ENCODE data around the gene CADPS.

Gene CADPS

DNA sequence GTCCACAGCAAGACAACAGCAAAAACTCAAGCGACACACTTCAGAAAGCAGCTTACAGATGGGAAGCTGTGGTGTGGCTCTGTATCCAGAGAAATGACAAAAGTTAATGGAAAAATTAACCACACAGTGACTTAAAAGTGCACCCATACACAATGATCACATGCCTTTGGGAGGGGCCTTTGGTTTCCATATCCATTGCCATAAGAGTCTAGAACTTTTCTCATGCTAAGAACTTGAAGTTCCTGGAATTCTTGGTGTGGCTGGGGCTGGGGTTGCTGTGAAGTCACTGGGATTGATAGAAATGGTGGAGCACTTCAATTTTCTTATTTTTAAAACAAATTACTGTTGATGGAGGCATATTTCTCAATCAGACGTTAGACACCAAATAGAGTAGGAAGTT, 393.3 kb downstream of the CADPS start:
- no peak for DNase-seq

GRCh38 chr3:62480056-62480455, 395.2 kb downstream of the CADPS start:
- no peak for DNase-seq

- DNase-seq, result no peak
Observed at GRCh38 chr3:62479326-62479725, 395.9 kb downstream of the CADPS start.

DNA sequence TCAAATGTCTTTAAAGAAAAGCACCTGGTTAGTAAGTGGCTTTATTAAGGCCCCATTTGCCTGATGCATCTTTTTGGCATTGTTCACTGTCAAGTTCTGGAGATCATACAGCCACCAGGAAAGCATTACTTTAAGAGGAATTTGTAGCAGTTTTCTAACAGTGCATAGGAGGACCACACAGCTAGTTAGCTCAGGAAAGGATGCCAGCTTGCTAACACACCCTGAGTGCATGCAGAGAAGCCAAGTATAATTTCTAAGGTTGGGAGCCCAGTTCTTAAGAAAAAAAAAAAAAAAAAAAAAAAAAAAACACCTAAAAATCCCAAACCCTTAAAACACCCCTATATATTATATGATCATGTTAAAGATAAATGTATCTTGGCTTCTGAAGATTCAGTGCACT, 399.9 kb downstream of the CADPS start:
- DNase-seq, result no peak

- DNase-seq, result no peak
Observed at GRCh38 chr3:62467966-62468722, 407.1 kb downstream of the CADPS start.

GRCh38 chr3:62462788-62463187, 412.4 kb downstream of the CADPS start:
- no peak for DNase-seq

DNA sequence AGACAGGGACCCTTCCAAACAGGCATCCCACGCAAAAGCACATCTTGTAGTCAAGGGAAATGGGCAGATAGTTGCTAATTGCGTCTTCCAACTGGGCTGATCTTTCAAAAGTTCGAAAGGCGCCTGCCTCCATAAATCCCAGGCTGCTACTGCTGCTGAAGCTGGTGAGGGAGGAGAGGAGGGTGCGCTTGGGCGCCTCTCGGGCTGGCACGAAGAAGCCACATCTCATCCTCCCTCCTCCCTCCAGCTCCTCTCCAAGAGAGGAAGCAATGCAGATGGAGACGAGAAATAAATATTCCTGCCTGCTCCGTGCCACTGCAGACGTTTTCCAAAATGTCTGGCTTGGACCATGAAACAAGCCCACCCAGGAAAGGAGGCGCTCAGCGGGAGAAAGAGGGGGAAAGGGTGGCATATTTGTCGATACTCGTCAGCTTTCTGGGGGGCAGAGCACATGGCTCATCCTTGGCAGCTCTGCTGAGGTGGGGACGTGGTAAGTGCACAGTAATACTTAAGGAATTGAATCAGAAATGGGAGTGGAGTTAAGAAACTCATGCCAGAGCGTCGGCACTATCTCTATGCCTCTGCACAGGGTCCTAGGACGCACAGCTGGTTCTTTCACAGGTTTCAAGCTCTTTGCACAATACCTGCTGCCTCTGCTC, 413.0 kb downstream of the CADPS start:
- no peak for DNase-seq

DNA sequence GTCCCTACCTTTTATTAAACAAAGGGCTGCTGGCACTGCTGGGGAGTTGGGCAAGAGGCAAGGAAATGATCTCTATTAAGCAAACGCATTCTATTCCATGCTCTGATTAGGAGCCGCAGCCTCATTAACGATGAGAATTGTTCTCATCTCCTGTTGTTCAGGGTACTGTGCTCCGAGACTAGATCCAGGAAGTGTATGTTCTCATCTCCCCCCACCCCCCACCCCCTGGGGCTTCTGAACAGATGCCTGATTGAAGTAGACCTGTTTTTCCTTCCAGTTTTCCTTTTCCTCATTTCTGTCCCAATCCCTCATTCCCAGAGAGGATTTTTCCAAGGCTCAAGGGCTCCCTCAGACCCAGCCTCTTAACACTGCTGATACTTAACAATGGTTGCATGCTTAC, 420.3 kb downstream of the CADPS start:
- DNase-seq, result no peak

DNA sequence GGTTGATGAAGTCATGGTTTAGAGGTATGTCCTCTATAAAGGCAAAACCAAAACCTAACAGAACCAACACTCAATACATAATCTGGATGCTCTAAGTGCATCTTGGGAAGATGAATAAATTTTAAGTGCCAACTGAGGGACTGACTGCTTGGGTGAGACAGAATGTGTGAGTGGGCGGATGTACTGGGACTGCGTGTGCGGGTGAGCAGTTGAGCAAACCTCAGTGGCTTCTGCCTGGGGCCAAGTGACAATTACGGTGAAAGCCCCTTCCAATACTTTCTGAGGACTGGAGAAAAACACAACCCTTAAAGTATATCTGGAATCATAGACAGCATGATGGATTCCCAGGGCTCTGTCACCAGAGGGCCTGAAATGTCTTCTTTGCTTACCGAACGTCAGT, 421.8 kb downstream of the CADPS start:
- DNase-seq, result no peak

DNA sequence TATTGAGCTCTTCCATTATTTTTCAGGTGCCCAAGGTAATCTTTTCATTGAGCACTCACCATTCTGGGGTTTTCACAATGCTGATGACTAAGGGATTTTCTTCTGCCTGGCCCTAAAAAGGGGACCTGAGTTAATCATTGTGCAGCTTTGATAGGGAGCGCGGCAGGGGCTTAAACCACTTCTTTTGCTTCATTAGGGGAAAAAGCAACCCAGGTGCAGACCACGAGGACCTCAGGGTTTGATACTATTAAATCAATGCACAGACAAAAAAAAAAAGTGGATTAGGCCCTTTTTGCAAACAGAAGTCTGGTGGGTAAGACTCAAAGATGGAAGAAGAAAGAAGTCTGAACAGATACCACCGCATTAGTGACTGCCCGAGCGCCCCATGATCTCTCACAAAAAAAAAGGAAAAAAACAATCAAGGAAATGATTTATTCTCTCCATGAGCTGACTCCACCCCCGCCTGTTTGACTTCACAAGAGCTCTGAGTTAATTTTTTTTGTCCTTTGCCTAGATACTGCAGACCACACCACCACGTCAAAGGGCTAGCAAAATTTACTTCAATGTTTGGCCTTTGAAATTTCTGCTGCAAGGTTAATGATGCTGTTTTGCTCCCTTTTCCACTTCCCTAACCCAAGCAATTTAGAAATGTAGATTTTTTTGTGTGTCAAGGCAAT, 423.9 kb downstream of the CADPS start:
- no peak for DNase-seq

DNA sequence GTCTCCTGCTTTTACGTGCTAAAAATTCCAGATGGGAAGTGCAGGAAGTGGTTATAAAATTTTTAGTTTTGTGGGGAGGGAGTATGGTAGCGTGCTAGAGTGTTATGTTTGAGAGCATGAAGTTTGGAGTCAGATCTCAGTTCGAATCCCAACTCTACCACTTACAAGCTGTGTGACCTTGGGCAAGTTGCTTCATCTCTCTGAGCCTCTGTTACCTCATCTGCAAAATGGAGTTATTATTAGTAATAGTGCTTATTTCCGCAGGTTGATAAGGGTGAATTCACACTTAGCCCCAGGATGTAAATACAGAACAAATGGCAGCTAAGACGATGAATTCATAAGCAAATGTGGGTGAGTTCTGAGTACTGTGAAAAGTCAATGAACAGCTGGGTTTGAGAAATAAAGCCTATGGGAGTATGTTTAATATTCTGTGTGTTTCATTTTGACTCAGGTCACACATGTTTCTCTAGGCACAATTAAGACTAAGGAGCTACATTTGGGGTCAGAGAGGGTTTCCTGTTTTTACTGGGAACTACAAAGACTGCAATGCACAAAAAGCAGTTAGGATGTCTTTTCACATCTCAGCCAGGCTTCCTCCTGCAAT, 428.8 kb downstream of the CADPS start:
- no peak for DNase-seq

GRCh38 chr3:62445275-62445674, 429.9 kb downstream of the CADPS start:
- no peak for DNase-seq

- DNase-seq, result no peak
Observed at GRCh38 chr3:62439978-62440377, 435.2 kb downstream of the CADPS start.

- no peak for DNase-seq
Observed at GRCh38 chr3:62439176-62439813, 435.9 kb downstream of the CADPS start.

GRCh38 chr3:62436785-62437184, 438.4 kb downstream of the CADPS start:
- DNase-seq, result no peak

DNA sequence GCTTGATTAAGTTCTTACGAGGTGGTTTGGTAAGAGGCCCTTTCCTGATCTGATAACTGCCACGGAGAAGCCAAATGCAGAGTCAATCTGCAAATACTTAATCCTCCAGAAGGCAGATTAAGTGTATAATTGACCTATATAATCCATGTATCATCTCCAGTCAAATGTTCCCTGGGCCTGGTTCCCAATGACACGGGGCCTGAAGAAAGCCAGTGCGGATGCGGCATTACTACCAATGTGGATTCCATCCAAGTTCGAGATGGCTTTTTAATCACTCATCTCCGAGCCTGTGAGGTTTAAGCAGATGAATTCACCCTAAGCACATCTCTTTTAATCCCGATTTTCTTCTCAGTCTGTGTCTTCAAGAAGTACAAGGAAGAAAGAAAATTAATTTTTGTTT, 441.8 kb downstream of the CADPS start:
- DNase-seq, result no peak

DNA sequence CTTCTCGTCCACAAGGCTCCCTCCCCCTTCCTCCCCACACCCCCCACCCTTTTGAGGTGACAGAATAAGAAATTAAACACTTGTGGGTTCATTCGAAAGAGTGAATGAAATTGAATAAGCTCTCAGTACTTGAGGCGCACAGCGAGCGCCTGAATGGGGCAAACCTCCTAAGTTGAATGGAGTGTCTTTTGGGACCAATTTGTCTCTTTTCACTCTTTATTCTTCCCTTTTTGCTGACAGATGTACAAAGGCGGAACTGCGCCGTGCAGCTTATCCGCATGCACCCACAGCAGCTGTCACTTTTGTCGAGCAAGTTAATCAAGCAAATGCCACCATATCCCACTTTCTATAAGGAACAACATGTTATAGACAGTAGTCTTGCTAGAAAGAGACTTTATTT, 454.0 kb downstream of the CADPS start:
- DNase-seq, result no peak

DNA sequence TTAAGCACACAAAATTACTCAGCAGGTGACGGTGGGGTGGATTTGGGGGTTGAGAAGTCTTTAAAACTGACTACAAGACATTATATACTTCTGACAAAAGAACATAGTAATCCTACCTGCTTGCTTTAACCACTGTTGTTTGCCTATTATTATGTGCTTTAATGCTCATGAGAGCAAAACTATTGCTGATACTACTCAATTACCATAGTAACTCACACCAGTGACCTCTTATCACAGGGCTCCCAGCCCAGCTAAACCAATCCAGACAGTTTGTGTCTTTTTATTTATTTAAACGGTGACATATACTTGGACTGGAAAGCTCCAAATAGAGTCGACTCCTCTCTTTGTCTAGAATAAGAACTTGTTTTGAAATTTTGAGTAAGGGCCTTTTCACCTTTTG, 459.1 kb downstream of the CADPS start:
- no peak for DNase-seq

DNA sequence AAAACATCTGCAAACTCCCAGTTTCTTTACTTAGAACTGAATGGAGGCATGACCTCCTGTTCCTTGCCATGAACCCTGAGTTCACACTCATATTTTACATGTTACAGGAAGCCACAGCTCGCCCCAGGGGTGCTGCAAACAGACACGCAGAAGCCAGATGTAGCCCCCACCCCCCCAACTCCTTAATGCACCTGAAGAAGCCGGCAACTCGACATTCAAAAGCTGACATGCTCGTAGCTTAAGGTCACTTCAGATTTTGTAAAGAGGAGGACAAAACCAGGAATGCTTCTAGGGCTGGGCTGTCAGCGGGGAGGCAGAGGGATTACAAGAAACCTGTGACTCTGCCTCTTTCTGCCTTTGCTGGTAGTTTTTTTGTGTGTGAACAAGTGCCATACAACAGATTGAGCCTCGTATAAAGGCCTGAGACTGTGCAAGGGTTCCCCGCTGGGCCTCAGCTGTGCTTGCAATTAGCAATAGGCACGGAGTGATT, 459.9 kb downstream of the CADPS start:
- no peak for DNase-seq

DNA sequence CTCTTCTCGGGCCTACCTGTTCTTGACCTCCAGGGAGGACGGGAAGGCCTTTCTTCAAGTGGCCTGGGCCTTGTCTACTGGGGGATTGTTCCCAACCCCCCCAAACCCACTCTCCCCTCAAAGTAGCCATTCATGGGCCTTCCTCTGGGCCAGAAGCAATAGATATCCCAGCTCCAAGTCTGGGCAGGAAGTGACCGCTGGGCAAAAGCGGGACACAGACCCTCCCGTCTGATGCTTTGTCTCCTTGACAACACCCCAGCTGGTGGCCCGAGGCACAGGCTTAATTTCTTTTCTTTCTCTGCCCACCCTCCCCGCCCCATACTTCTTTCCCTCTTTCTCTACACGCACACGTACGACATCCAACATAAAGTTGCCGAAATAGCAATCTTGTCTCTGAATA, 460.4 kb downstream of the CADPS start:
- DNase-seq, result no peak

GRCh38 chr3:62413687-62414086, 461.5 kb downstream of the CADPS start:
- no peak for DNase-seq

DNA sequence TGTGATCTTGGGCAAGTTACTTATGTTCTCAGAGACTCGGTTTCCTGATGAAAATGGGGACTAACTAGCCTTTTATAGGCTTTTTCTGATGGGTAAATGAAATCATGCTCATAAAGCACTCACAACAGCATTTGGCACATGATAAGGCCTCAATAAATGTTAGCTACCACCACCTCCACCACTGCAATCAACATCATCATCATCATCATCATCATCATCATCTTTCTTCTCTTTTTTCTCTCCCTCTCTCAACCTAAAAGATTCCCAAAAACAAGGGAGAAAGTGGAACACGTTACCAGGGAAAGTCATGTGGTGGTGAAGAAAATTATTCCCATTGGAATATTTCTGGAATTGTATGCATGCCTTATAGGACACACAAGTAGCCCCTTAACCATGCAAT, 468.3 kb downstream of the CADPS start:
- no peak for DNase-seq

- DNase-seq, result no peak
Observed at GRCh38 chr3:62405566-62405965, 469.6 kb downstream of the CADPS start.

All from T1000 (cell line).